Dedifferentiated amniotic fluid mesenchymal stem cell (primary cell): ENCODE measurements around the gene PRKCB.

Source experiments
- DNase-seq: peaks from one replicate; pipeline ENCODE4 v3.0.0-alpha.2; 2016; ENCODE audit errors: extremely low spot score

Gene PRKCB

DNA sequence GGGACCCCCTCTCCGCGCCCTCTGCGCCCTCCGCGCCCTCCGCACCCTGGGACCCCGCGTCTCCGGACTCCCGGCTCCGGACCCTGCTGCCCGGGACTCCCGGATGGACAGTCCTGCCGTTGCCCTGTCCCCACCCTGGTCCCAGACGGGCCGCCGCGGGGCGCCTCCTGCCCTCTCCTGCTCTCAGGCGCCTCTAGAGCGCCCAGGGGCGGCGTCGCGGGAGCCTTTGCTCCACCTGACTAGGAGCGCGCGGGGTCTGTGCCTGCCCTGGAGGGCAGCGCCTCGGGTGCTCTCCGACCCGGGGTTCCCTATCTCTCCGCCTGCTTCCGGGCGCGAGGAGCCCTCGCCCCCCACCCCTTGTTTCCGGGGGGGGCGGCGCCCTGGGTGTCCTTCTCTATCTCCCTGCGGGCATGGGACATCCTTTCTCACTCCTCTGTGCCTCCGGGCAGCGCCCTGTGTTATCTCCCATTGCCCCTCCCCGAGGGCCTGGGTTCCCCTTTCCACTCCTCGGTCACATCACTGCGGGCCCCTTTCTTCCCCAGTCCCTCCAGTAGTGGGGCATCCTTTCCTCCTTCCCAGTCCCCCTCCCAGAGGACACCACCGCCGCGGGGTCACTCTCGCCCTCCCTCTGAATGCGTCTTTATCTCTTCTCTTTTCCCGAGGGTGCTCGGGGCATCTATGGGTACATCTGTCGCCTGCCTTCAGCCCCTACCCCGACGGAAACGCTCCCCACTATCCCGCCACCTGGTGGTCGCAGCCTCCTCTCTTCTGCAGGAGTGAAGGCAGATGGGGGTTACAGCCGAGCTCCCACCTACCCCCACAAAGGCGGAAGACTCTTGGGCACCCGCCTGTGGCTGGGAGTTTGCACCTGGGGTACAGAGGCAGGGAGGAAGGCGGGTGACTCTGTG is 875 bp downstream of the PRKCB start:
- DNase-seq, result no peak

- DNase-seq, result no peak
These were observed 1.9 kb downstream of the PRKCB start for GRCh38 chr16:23837553-23838308.

DNA sequence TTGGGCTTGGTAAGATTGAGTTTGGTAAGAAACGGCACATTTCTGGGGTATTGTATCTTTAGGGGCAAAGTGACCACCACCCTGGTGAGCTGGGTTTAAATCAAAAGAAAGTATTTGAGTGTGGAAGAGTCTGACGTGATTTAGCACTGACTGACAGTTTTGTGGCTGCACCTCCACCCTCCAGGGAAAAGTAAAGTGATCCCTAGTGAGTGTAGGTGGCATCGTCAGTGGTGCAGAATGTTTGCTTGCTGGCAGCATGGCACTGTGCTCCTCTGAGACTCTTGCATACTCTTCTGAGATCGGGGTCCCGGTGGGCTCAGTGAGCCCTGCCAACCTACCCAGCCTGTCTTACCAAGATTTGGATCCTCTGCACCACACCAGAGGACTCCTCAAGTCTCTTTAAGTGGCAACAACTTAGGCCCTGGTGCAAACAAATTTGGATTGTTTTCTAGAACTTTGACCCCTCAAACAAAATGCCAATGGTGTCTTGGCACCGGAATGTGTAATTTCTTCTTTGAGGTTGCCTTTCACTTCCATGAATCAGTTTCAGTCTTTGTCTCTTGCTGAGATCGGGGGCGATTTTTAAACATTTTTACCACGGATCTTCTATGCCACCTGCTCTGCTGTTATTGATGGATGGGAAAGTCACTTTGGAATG is 2.8 kb downstream of the PRKCB start:
- no peak for DNase-seq

- DNase-seq, result no peak
These were observed 4.5 kb downstream of the PRKCB start for GRCh38 chr16:23840310-23840709.

- DNase-seq, result no peak
These were observed 6.4 kb downstream of the PRKCB start for GRCh38 chr16:23842137-23842600.

DNA sequence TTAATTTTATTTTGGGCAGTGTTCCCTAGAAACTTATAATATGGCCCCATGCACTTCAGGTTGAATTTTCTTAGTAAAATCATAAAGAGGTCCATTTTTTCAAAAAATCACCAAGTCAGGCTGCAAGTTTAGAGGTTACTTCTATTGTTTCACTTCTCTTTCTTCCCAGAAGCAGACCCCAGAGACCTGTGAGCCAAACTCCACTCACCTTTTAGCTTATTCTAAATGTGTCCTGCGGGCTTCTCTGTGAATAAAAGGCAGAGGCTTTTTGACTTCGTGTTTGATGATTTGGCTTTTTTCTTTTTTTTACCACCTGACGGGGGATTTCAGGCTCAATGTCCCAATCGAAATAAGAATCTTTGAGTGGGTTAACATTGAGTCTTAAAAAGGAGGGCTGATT is 7.4 kb downstream of the PRKCB start:
- no peak for DNase-seq

DNA sequence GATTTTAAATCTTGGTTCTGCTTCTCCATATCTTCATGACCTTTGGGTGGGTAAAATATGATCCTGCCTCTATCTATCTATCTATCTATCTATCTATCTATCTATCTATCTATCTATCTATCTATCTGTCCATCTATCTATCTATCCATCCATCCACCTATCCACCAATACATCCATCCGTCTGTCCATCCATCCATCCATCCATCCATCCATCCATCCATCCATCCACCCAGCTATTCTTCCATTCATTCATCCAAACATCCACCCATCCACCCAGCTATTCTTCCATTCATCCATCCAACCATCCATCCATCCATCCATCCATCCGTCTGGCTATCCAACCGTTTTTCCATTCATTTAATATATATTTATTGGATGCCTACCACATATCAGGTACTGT is 11.5 kb downstream of the PRKCB start:
- no peak for DNase-seq

DNA sequence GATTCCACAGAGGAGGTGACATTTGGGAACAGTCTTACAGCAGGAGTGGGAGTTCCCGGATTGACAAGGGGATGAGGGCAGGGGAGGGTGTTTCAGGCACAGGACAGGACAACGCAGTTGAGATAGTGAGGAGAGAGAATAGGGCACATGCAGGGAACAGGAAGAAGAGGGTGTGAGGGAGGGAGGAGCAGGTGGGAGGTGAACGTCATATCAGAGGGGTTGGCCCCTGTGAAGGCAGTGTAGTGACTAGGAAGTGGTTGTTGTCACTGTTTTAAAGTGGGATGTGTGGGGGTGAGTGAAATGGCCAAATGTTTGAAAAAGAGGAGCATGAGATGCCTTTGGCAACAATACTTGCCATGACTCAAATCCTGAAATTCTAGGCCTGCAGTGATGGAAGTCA is 12.2 kb downstream of the PRKCB start:
- DNase-seq, result no peak

DNA sequence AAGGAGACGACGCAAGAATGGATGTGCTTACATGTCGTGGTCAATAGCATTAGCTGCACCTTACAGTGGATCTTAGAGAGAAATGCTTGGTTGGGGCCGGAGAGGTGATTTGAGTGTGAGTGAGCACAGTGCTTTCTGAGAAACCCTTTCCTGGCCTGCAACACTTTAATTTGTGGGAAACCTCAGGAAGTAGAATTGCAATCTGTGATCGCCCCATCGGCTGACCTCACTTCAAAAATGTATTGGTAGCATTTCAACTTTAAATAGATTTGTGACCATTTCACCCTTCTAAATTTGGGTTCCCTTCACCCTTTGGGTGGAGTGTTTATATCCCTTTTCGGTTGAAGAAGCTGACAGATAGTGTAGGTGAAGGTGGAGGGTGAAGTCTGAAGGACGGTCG is 13.2 kb downstream of the PRKCB start:
- no peak for DNase-seq

DNA sequence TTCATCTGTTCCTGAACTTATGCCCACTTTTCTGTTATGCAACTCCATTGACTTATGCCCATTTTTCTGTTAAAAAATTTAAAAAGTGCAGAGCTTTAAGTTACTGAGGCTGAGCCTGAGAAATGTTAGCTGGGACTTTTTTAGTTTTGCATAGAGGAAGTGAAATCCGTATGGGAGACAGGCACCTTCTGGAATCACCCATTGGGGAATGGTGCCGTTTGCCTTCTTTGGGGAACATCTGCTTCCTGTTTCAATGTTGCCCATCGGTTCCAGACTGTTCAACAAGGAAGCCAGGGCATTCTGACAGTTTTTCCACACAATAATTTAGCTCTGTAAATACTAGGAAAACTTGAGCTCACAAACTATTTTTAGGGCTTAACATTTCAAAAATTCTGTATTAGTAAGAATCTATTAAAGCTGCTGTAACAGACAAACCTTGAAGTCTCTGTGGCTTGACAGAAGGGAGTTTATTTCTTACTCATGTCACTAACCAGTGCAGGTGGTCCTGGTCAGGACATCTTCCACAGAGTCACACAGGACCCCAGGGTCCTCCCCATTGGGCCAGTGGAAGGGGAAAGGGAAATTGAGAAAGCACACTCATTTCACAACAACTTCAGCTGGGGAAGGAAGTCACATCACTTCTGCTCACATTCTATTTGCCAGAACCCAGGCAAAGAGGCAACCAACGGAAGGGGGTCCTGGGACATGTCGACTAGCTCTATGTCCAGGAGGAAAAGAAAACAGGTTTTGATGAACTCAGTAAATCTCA is 17.2 kb downstream of the PRKCB start:
- DNase-seq, result no peak

GRCh38 chr16:23855010-23855409 is 19.2 kb downstream of the PRKCB start:
- DNase-seq, result no peak

DNA sequence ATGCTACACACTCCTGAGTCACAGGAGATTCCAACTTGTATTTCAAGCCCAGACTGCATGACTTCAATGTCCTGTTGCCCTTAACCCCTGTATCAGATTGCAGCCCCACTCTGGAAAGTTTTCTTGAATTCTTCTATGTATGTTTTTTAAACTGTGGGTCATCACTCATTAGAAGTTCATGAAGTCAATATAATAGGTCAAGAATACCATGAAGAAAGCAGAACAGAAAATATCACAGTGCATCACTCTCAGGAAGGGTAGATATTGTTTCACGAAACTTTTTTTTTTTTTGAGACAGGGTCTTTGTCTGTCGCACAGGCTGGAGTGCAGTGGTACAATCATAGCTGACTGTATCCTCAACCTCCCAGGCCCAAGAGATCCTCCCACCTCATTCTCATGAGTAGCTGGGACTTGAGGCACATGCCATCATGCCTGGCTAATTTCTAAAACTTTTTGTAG is 20.5 kb downstream of the PRKCB start:
- DNase-seq, result no peak

GRCh38 chr16:23857256-23857880 is 21.6 kb downstream of the PRKCB start:
- DNase-seq, result no peak

GRCh38 chr16:23857881-23858269 is 22.1 kb downstream of the PRKCB start:
- no peak for DNase-seq

DNA sequence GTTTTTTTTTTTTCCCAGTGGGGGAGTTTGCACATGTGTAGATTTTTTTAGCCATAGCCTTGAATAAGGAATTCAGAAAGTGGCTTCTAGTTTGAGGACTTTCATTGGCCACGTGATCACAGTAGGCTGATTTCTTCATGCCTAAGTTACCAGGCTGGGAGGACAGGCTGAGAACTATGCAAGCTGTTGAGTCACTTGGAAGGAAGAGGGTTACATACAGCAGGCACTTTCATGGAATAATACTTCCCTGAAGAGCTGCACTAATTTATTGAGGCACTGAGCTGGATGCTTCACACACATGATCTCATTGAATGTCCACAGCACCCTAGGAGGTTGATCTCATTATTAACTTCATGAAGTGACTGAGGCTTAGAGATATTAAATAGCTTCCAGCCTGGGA is 22.8 kb downstream of the PRKCB start:
- DNase-seq, result no peak

GRCh38 chr16:23859713-23860269 is 24.0 kb downstream of the PRKCB start:
- no peak for DNase-seq

DNA sequence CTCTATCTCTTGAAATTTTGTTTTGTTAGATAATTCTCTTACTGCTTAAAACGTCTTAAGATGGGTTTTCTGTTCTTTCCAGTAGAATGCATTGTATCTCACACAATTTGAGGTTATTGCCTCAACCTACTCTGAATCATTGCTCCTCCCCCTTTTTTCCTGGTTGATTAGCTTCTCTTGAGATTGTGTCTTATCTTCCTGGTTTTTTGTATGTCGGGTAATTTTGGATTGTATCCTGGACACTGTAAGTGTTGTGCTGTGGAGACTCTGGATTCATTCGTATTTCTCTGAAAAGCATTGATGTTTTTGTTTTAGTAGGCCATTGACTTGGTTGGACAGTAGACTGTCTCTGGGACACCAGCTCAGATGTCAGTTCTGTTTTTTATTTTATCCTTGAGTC is 26.1 kb downstream of the PRKCB start:
- no peak for DNase-seq

DNA sequence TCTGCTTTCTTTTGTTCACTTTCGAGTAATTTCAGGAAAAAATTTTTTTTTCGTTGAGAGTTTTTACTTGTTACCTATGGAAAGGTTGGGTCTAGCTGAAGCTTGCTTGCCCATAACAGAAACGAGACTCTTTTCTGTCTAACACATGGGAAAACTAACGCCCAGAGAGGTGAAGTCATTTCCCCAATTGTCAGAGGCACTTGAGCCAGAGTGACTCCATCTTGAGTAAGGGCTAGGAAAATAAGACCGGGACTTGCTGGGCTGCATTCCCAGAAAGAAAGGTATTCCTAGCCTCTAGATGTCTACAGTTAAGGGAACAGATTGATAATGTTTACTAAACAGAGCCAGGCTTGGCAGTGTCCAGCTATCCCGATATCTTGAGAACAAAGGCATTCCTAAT is 26.8 kb downstream of the PRKCB start:
- DNase-seq, result no peak

DNA sequence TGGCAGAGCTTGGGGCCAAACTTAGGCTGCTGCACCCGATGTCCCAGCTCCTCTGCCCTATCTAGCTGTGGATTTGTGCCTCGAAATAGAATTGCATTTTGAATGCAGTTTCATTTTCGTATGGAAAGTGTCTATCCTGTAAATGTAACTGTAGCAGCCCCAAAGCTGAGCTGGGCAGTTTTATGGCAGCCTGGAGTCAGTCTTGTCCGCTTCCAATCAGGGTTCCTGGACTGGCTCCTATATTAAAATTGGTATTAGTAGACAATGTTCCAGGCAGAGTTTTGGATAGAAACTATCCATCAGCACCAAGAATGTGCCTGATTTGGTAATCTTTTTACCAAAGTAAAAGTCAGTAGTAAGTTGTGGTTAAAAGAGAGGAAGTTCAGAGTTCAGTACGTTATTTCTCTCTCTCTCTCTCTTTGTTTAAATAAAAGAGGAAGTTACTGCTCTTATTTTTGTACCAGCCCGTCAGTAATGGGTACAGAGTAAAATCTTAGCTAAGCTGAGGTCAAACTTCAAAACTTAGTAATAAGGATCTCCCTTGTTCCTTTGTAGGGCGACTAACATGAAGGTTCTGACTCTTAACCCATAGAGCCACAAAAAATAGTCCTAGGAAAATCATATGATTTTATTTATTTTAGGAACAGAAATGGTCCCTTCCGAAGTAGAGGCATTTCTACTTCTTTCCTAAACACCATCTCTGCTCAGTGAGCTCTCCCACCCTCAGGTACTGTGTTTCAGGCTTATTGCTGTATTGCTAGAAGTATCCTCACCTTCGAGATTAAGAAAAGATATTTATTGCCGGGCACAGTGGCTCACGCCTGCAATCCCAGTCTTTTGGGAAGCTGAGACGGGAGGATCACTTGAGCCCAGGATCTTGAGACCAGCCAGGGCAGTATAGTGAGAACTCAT is 28.0 kb downstream of the PRKCB start:
- DNase-seq, result no peak

GRCh38 chr16:23865853-23866252 is 30.1 kb downstream of the PRKCB start:
- DNase-seq, result no peak
